HepG2 (cell line): ENCODE data around the gene NATD1. TPM values are rescaled to one million over a fixed set of nuclear protein-coding genes. Genes with fewer than 3 reads are reported as not detected.

Source experiments
- ATAC-seq: fragments of 200-7000 bp; cut with Tn5 transposase; 3 replicates; pipeline ENCODE4 v1.9.1; 2020; ENCODE audit warnings: mild to moderate bottlenecking, moderate library complexity
- BruUV-seq: library from RNA; stranded (reverse); fragments of 400-500 nt; replicated peaks from 2 replicates; lab custom pipeline; 2021; lab: Mats Ljungman, UMichigan
- CTCF ChIA-PET: fragments of 300-600 bp; formaldehyde crosslinking; extraction: SDS; loops from one replicate; lab custom pipeline; 2021; ENCODE audit warnings: low total read pairs, inconsistent platforms, low intra/inter-chr PET ratio; lab: Yijun Ruan, JAX
- POLR2A ChIA-PET: fragments of 350-600 bp; sonication (Branson Sonifier 250); formaldehyde crosslinking; loops from one replicate; lab custom pipeline; 2020; ENCODE audit warnings: antibody characterized with exemption, inconsistent platforms; lab: Yijun Ruan, JAX
- DNase-seq: peaks from one replicate; pipeline ENCODE4 v3.0.0-alpha.2; 2015; ENCODE audit warnings: low spot score
- FAIRE-seq: peaks from 3 replicates; lab custom pipeline; 2011; peaks lifted over from hg19 to GRCh38; lab: Jason Lieb, UNC
- H2AFZ ChIP-seq: one replicate; pipeline ENCODE4 v1.6.1; 2011; ENCODE audit warnings: low read length, inconsistent platforms
- H3K27ac ChIP-seq: fragments of 300-600 bp; 3 replicates; pipeline ENCODE4 v1.8.0; 2011; ENCODE audit warnings: mixed run types, mild to moderate bottlenecking, mixed read lengths, low read length, inconsistent platforms; ENCODE audit not compliant: insufficient read depth; ENCODE audit errors: extremely low read length
- H3K27me3 ChIP-seq, 2 experiments: fragments of 200-600 bp in 1 of 2; 2 replicates in 1 of 2; 3 replicates in 1 of 2; pipeline versions ENCODE4 v1.6.0 to v1.8.0; 2011; ENCODE audit warnings: low read length in 2 of 2, mild to moderate bottlenecking in 2 of 2, moderate library complexity in 2 of 2, inconsistent platforms in 1 of 2; ENCODE audit not compliant: insufficient read depth in 2 of 2, control insufficient read depth in 1 of 2
- H3K36me3 ChIP-seq, 2 experiments: fragments of 200-600 bp in 1 of 2; replicated peaks in 1 of 2; 2 replicates in 1 of 2; 3 replicates in 1 of 2; pipeline versions ENCODE4 v1.5.1 to v1.8.0; 2011; ENCODE audit warnings: low read length in 2 of 2, inconsistent platforms in 1 of 2; ENCODE audit not compliant: insufficient read depth in 2 of 2, control insufficient read depth in 1 of 2
- H3K4me1 ChIP-seq: 2 replicates; pipeline ENCODE4 v1.5.1; 2012; ENCODE audit warnings: low read length, inconsistent platforms; ENCODE audit not compliant: insufficient read depth
- H3K4me2 ChIP-seq: 2 replicates; pipeline ENCODE4 v1.6.0; 2011; ENCODE audit warnings: low read depth, low read length, inconsistent platforms
- H3K4me3 ChIP-seq, 3 experiments: fragments of 200-600 bp in 1 of 3; sonication (generic), shearing (Covaris generic) in 1 of 3; replicated peaks in 1 of 3; 2 replicates each; pipeline ENCODE4 v1.5.1; 2011 to 2016; ENCODE audit warnings: low read length in 3 of 3, inconsistent platforms in 2 of 3, low read depth in 2 of 3, mild to moderate bottlenecking in 2 of 3, control low read depth in 1 of 3, mixed read lengths in 1 of 3; ENCODE audit not compliant: insufficient read depth in 1 of 3
- H3K79me2 ChIP-seq: one replicate; pipeline ENCODE4 v1.6.1; 2011; ENCODE audit warnings: low read length, inconsistent platforms; ENCODE audit not compliant: insufficient read depth
- H3K9ac ChIP-seq: 2 replicates; pipeline ENCODE4 v1.6.0; 2011; ENCODE audit warnings: mild to moderate bottlenecking, low read depth, low read length, inconsistent platforms; ENCODE audit not compliant: insufficient read depth
- H3K9me3 ChIP-seq: 2 replicates; pipeline ENCODE4 v1.5.1; 2012; ENCODE audit warnings: mild to moderate bottlenecking, low read length
- H4K20me1 ChIP-seq: 2 replicates; pipeline ENCODE4 v1.6.0; 2011; ENCODE audit warnings: inconsistent platforms, mild to moderate bottlenecking, low read length, moderate library complexity; ENCODE audit not compliant: insufficient read depth
- CTCF ChIP-seq: sonication (generic); formaldehyde crosslinking; IDR thresholded peaks from 2 replicates; pipeline ENCODE4 v1.5.0; 2020; ENCODE audit warnings: mild to moderate bottlenecking, missing genetic modification reagents, moderate library complexity
- FOSL2 ChIP-seq: sonication (generic); formaldehyde crosslinking; IDR thresholded peaks from 2 replicates; pipeline ENCODE4 v1.4.0; 2020; ENCODE audit warnings: missing genetic modification reagents
- HIVEP1 ChIP-seq: sonication (generic); formaldehyde crosslinking; IDR thresholded peaks from 2 replicates; pipeline ENCODE4 v1.4.0; 2020; ENCODE audit warnings: mild to moderate bottlenecking, missing genetic modification reagents
- HNF4G ChIP-seq, 2 experiments: sonication (generic) in 1 of 2; formaldehyde crosslinking in 1 of 2; IDR thresholded peaks; 2 replicates each; pipeline versions ENCODE4 v1.4.0 to v1.6.1; 2011 to 2020; ENCODE audit warnings: borderline replicate concordance in 2 of 2, low read depth in 2 of 2, mild to moderate bottlenecking in 2 of 2, low read length in 1 of 2, missing genetic modification reagents in 1 of 2, moderate library complexity in 1 of 2
- JDP2 ChIP-seq: sonication (generic); formaldehyde crosslinking; IDR thresholded peaks from 2 replicates; pipeline ENCODE4 v1.8.1; 2022; ENCODE audit warnings: missing genetic modification reagents, borderline replicate concordance
- KLF12 ChIP-seq: sonication (generic); formaldehyde crosslinking; IDR thresholded peaks from 2 replicates; pipeline ENCODE4 v1.4.0; 2020; ENCODE audit warnings: missing genetic modification reagents, borderline replicate concordance
- MNT ChIP-seq: fragments of 450-650 bp; IDR thresholded peaks from 2 replicates; pipeline ENCODE4 v1.6.1; 2016
- UBTF ChIP-seq: sonication (generic); formaldehyde crosslinking; IDR thresholded peaks from 2 replicates; pipeline ENCODE4 v1.4.0; 2020; ENCODE audit warnings: mild to moderate bottlenecking, missing genetic modification reagents
- ZBTB38 ChIP-seq: sonication (generic); formaldehyde crosslinking; IDR thresholded peaks from 2 replicates; pipeline ENCODE4 v1.5.1; 2020; ENCODE audit warnings: mild to moderate bottlenecking, missing genetic modification reagents
- ZFAT ChIP-seq: sonication (generic); formaldehyde crosslinking; conservative IDR thresholded peaks from 2 replicates; pipeline ENCODE4 v1.8.1; 2023; ENCODE audit warnings: missing genetic modification reagents, inconsistent platforms
- ZFX ChIP-seq: sonication (generic); formaldehyde crosslinking; IDR thresholded peaks from 2 replicates; pipeline ENCODE4 v1.4.0; 2020; ENCODE audit warnings: mild to moderate bottlenecking, low read depth, missing genetic modification reagents, moderate library complexity
- ZUFSP ChIP-seq: sonication (generic); formaldehyde crosslinking; IDR thresholded peaks from 2 replicates; pipeline ENCODE4 v1.9.0; 2021; ENCODE audit warnings: missing genetic modification reagents, mild to moderate bottlenecking, borderline replicate concordance
- WGBS: methylation state at CpG from one replicate; pipeline ENCODE4 v1.1.6; 2017; ENCODE audit warnings: low lambda C conversion rate; 5-methylcytosine and 5-hydroxymethylcytosine counted together
- in situ Hi-C: cut with HindIII; loops from 2 replicates; pipeline ENCODE4 v1.10.0; 2017; ENCODE audit warnings: low pct_unique_long_range_greater_than_20kb; ENCODE audit not compliant: extremely low pct_ligation_motif_present
- intact Hi-C: fragments of 100-400 bp; cut with micrococcal nuclease; formaldehyde crosslinking; loops from one replicate; pipeline ENCODE4 v1.10.0; 2022; ENCODE audit not compliant: unreplicated experiment
- polyA plus RNA-seq, 8 experiments: library from polyadenylated mRNA; depleted of rRNA in 3 of 8; stranded (reverse) in 7 of 8; unstranded in 1 of 8; fragments of >200 nt; fragmentation: Illumina TruSeq in 4 of 8; extraction: Trizol in 4 of 8; gene quantifications; 2 replicates each; pipeline versions ENCODE4 v1.2.1 to v1.2.3, GENCODE V29; 2011 to 2016; ENCODE audit warnings: low read depth in 4 of 8, missing spikeins in 1 of 8, mixed read lengths in 1 of 8; ENCODE audit not compliant: insufficient read depth in 1 of 8
- total RNA-seq, 5 experiments: library from RNA; depleted of rRNA; stranded (reverse); fragments of >200 nt; fragmentation: Illumina TruSeq; extraction: Trizol; gene quantifications; 2 replicates each; pipeline ENCODE4 v1.2.3, GENCODE V29; 2016; ENCODE audit warnings: low read depth in 1 of 5

The NATD1 gene
- total and polyA plus RNA-seq, 2 of the 13 experiments (the other 11 are each of a cell fraction or from before 2014, with no cell fraction given): 0.31 to 2.3 TPM

GRCh38 chr17:21243516-21244303, 9.5 kb downstream of the NATD1 start (continued):
- TF ChIP-seq UBTF (CRISPR knock-in tag) (no peak), JDP2 (CRISPR knock-in tag) (no peak), KLF12 (CRISPR knock-in tag) (no peak), ZBTB38 (CRISPR knock-in tag) (no peak), ZFAT (no peak), HNF4G (IDR thresholded peaks at IDR 0.05; ENCODE audit: borderline replicate concordance, low read depth, low read length) (peak; percentile 52; the same call in 1 of the 2 replicates), HNF4G (CRISPR knock-in tag; IDR thresholded peaks at IDR 0.05; ENCODE audit: borderline replicate concordance, low read depth) (no peak)

GRCh38 chr17:21242780-21243515, 10.3 kb downstream of the NATD1 start:
- Histone ChIP-seq H3K27me3 (peaks cover 0 to 7% of the 10 kb centered on the region in 2 experiments; a peak in 2 of 5 replicates), H3K79me2 (no peaks in the 10 kb centered on the region), H3K4me2 (peak overlapping the region; percentile 20; the same call in 1 of the 2 replicates), H4K20me1 (peaks cover 3% of the 10 kb centered on the region; the same call in 1 of the 2 replicates), H3K27ac (no peak overlapping the region), H3K4me3 (no peak overlapping the region), H3K9ac (no peak overlapping the region), H3K9me3 (no peaks in the 10 kb centered on the region), H3K4me1 (peaks cover 15% of the 10 kb centered on the region), H2AFZ (no peak overlapping the region), H3K36me3 (no peaks in the 10 kb centered on the region)
- BruUV-seq: no TSS peak
- POLR2A ChIA-PET: no interaction called here
- CTCF ChIA-PET: no interaction called here
- 79% methylated on average over 13 of the region's 26 CpGs for WGBS
- in situ Hi-C loops: no loop called here
- DNase-seq (no peak), ATAC-seq (peak; percentile 4; the same call in 2 of the 3 replicates), FAIRE-seq (no peak)
- intact Hi-C loops: loop anchor here (5.0 kb wide), 1 partner anchor 116 kb away; the partner anchor contains the start of gene DHRS7B
- TF ChIP-seq HIVEP1: no peak
- 0 out of 2 replicates have a peak, but pooled peaks have one; percentile 9 for TF ChIP-seq ZFX
- no peak for TF ChIP-seq FOSL2 (CRISPR knock-in tag)
- peak; percentile 99 for TF ChIP-seq MNT
- no peak for TF ChIP-seq CTCF (CRISPR knock-in tag)
- TF ChIP-seq ZUFSP (CRISPR knock-in tag): no peak
